Activated CD4-positive, CD25-positive, alpha-beta regulatory T cell treated with anti-CD3 and anti-CD28 coated beads, Interleukin-2, amount 50 U/mL, for 72 hours (primary cell): Measurements from ENCODE around the gene TTYH1.
"Not testable (repeated sequence)": the region's sequence is repeated elsewhere in the genome, so short reads cannot be mapped to it uniquely, and the experiment has no call there.

Experiments used
- DNase-seq: peaks from one replicate; pipeline ENCODE4 v3.0.0; 2021

The TTYH1 gene

DNA sequence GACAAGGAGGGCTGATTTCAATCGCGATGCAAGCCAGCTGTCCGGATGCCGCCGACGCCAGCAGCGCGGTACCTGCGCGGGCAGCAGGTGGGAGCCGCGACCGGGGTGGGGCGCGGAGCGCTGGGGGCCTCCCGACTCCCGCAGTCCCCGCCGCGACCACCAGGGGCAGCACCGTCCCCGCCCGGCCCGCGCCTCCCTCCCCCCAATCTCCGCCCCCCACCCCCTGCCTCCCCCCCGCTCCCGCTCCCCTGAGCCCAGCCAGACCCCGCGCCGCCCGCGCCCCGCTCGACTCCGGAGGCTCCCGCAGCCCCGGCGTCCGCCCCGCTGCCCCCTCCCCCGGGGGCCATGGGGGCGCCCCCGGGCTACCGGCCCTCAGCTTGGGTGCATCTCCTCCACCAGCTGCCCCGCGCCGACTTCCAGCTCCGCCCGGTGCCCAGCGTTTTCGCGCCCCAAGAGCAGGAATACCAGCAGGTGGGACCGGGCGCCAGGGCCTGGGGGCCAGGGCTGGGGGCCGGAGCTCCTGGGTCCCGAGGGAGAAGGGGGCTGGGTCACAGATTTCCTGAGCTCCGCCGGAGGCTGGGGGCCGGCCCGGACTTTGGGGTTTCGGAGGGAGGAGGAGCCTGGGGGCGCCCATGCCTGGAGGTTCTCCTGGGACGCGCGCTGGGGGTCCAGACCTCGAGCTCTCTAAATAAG is at the start of gene TTYH1:
Gene TTYH1, plus strand, starts transcription at position 257 of the 693 bp plus-strand sequence. Its CDS starts 89 bp downstream, at position 346.
- DNase-seq, result no peak

DNA sequence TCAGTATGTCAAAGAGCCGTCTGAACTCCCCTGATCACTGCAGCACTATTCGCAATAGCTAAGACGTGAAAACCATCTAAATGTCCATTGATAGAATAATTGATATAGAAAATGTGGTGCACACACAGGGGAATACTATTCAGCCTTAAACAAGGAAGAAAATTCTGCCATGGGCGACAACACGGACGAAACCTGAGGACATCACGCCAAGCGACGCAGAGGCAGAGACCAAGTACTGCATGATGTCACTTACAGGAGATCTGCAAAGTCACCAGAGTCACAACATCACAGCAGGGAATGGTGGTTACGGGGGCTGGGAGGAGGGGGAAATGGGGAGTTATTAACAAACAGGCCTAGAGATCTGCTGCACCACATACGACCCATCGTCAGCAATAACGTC is 49.5 kb upstream of the TTYH1 start:
- DNase-seq, result not testable (repeated sequence)

DNA sequence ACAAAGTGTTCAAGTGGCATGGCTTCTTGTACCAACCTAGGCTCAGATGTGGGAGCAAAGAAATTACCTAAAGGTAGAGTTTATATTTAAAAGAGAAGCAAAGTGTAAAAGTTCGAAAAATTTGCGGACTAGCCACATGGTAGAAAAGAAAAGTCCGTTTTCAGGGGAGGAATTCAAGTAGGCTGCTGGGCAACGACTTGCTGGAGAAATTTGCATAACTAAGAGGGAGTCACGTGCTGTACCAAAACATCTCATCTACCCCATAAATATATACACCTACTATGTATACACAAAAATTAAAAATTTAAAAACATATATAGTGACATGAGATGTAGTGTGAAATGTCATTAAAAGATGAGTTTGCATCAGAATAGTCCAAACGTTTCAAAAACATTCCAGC is 48.5 kb upstream of the TTYH1 start:
- DNase-seq, result no peak

DNA sequence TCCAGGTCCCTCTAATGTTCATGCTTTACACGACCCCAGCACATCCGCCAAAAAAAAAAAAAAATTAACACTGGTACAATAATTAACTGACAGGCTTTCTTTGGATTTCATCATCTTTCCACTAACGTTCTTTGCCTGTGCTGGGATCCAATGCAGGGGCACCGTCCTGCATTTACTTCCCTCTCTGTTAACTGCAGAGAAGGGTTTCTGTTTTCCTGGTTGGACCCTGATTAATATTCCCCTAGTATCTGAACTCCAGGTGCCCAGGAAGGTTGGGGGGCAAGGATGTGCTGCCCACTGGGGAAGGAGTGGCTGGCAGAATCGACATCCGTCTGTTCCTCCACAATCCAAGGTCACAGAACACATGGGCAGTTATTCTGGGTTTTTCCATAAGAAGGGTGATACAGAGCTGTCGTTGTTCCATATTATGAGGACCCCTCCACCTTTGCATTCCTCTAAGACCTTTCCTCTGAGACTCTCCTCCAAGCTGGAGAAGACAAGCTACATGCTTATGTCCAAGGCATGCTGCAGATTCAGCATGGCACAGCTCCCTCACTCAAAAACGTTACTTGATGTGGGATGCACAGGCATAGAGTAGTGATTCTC is 46.1 kb upstream of the TTYH1 start:
- no peak for DNase-seq

DNA sequence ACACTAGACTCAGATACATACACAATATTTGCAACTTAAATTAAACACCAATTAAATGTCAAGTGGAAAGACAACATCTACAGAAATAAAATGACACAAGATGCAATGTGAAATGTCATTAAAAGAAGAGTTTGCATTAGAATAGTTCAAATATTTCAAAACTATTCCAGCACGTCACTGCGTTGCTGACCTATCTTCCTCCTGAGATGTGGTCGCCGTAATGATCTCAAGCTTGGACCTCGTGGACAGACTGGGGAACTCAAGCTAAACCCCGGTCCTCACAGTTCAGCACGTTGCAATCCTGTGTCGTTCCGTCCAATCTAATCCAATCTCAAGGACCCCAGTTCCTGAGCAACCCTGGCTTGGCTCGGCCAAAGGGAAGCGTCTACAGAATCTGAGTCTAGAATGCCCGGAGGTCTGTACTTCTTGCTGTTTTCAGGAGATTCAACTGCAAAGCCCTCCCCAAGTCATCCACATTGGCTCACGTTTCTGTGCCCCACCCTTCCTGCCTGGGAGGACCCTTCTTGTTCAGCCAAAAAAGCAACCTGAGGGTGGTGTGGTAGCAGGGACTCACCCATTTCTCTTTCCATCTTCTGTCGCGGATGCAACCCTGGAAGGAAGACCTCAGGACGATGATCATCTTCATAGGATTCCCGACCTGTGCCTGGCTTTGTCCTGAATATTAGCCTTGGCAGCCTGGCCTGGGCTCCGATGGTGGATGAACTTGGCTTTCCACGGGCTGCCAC is 45.4 kb upstream of the TTYH1 start:
- not testable (repeated sequence) for DNase-seq

DNA sequence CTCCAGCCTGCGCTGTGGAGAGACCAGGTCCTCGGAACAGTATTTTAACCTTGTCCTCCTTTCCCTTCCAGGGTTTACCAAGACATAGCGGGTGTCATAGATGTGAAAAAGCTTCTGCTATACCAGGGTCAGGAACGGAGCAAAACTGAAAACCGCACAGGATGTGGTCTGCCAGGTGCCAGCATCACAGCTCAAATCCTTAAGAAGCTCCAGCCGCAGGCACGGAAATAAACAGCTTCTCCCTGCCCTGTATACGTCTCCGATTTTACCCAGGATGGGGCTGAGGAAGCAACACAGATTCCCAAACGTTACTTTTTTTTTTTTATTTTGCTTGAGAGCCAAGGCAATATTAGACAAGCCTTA is 44.8 kb upstream of the TTYH1 start:
- DNase-seq, result not testable (repeated sequence)

DNA sequence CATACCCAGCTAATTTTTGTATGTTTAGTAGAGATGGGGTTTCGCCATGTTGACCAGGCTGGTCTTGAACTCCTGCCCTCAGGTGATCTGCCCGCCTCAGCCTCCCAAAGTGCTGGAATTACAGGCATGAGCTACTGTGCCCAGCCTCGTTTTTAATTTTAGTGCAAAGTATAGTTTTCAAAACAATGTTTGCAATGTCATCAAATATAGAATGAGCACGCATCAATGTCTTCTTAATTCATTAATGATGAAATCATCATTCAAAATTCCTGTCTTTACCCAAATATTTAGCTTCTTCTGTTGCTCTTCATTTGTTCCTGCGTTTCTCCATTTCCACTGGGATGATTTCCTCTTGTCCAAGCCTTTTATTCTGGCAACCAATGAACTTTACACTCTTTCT is 43.8 kb upstream of the TTYH1 start:
- not testable (repeated sequence) for DNase-seq

DNA sequence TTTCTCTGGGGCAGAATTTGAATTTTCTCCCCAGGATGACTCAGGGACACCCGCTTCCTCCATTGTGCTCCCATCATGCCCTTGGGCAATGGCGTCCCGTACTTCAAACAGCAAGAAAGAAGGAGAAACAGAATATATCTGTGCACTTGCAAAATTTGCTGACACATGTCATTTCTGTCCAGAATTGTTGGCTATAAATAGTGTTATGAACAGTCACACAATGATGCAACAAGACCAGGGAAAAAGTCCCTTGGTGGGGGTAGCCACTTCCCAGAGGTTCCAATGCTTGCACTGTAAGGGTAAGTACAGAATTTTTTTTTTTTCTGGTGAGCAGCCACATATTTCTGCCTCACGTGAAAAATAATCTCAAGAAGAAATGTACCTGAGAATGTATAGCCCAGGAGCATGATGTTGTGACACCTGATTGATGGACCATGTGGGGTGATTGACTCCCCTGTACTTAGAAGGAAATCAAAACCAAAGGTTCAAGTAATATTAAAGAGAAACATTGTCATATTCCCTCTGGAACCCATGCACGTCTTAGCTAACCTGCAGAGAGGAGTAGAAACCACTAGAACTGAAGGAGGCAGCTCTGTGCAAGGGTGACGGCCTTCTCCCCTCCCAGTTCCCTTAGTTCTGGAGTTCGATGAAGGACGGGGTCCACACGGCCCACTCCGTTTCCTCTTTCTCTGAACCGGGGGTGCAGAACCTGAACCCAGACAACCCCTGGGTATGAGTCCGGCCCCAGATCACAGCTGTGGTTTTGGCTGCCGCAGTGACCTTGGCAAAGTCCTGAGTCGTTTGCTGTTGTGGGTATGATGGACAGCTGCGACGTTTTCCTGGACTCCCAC is 41.3 kb upstream of the TTYH1 start:
- no peak for DNase-seq

DNA sequence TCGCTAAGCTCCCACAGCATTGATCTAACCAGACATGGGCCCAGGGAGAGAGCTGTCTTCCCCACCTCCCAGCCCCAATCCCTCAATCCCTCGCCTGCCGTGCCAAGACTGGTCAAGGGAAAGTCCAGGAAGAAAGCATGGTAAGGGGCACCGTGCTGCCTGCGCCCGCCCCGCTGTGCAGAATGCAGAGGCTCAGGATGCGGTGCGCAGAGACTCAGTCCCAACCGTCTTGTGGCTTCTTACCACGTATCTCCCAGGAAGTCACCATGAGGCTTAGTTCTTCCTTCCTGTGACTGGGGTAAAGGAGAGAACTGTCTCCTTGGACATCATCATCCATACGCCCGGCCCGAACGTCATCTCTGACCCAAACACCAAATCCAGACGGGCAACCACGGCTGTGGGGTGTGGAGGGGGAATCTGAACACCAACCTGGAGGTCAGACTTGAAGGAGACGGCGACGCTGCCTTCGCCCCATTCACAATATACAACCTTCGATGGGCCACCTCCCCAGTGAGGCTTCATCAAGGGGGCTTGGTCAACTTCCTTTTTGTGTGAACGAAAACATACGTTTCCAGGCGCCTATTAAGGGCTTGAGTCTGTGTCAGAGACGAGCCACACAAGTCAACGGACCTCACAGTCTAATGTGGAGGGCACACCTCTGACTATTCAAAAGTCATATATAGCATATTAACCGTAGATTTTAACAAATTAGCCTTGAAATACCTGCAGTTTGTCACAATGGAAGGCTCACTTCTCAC is 39.9 kb upstream of the TTYH1 start:
- DNase-seq, result not testable (repeated sequence)

DNA sequence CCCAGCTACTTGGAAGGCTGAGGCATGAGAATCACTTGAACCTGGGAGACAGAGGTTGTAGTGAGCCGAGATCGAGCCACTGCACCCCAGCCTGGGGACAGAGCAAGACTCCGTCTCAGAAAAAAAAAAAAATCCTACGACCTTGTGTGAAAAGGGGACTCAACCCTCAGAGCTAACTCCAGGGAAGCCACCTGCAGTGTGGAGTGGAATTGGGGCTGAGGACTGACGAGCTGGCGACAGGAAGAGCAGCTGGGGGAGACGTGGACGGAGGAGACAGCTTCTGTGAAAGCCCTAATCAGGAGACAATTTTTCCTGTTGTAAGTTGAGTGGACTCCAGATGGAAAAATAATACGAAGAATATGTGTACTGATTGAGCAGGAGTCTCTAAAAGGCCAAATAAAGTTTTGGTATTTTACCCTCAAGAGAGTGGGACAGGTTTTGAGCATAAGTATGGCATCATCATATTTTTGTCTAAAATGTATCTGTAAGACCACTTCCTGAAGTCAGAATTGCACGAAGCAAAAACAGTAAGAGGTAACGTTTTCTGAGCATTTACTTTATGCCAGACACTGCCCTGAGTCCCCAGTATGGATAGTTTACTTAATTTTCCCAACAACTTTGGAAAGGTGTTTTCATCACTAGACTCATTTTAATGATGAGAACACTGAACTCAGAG is 38.5 kb upstream of the TTYH1 start:
- DNase-seq, result no peak

DNA sequence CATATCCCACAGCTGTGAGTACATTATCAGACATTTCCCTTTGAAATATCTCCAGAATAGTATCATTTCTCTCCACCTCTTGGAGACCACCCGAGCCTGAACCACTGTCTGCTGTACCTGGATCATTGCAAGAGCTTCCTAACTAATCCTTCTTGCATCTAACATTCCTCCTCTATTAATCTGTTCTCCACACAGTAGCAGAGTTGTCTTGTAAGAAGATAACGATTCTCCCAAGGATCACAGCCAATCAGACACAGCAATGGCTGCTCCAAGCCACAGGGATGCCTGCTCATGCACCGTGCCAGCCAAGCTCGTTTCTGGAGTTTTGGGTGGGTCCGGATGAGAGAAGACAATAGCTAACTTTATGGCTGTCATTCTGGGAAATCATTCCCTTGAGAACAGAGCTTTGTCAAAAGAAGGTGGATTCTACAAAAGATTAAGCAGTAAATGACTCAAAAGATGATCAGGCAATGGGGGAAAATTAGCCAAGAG is 36.0 kb upstream of the TTYH1 start:
- DNase-seq, result no peak

DNA sequence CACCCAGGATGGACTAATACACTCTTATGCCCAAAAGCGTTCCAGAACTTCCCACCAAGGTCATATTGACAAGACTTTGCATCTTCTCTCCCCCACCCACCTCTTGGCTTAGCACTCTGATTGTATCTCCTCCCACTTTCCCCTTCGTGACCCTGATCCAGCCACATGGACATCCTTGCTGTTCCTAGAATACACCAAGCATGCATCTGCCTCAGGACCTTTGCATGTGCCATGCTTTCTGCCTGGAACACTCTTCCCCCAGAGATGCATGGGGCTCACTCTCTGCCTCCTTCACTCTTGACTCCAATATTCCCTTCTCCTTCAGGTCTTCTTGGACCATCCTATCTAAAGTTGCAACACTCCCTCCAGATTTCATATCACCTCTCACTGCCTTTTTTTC is 34.4 kb upstream of the TTYH1 start:
- no peak for DNase-seq

DNA sequence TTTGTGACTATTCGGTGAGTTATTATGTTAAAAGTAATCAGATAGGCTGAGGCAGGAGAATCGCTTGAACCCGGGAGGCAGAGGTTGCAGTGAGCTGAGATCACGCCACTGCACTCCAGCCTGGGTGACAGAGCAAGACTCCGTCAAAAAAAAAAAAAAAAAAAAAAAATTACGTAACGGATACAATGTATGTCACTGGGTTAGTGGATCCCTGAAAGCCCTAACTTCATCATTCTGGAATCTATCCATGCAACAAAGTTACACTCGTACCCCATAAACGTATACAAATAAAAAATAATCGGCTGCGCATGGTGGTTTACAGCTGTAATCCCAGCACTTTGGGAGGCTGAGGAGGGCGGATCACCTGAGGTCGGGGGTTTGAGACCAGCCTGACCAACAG is 33.2 kb upstream of the TTYH1 start:
- not testable (repeated sequence) for DNase-seq

DNA sequence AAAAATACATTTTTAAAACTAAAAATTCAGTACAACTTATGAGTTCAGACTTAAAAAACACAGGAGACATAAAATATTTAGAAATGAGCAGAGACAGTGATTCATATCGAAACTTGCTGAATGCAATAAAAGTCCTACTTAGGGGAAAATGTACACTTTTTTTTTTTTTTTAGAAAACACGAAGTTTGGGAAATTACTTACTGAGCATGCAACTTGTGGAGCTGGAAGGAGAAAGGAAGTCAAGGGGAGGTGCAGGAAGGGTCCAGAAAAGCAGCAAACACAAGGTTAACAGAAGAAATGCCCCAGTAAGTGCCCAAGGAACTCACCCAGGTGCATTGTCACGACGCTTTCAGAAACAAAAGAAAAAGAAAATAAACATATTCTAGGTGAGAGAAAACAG is 31.9 kb upstream of the TTYH1 start:
- DNase-seq, result no peak

DNA sequence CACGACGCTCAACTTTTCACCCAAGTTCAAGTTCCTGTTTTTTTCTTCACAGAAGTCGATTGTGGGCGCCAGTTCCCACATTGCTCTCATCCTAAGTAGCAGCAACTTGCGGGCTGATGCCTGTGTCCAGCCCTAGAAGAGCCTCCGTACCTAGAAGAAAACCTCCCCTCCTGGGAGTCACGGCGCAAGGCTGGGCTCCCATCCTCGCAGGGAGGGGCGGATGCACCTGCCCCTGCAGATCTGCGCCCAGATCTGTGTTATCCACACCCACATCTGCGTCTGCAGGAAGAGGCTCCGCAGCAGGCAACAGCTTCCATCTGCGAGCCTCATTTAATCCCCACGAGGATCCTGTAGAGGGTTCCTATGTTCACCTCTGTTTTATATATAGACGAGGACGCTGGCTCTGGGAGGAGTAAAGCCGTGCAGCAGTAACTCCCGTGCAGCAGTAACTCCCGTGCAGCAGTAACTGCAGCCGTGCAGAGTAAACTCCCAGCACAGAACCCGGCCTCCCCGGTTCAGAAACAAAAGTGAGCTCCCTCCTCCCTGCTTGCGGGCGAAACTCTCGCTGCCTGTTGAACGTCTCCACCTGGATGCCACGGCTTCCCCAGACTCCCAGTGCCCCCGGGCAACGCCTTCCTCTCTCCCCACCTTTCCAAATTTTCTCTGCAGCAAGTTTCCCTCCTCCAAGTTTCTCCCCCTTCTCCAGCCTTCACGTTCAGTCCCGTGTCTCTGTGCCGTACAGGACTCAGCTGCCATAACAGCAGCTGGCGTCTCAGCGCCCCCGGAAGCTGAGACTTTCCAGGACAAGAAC is 27.1 kb upstream of the TTYH1 start:
- DNase-seq, result peak; percentile 37

DNA sequence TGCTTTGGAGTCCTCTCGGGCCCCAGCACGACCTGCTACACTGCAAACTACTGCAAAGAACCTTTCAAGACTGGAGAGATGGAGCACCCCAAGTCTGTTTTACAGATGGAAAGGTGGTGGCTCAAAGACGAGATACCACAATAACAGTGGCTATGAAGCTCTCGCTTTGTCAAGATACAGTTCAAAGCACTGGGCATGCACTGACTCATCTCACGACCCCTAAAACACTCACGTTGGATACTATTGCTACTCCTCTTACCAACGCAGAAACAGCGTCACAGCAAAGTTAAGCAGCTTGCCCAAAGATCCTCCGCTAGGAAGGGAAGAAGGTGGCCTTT is 26.5 kb upstream of the TTYH1 start:
- no peak for DNase-seq

DNA sequence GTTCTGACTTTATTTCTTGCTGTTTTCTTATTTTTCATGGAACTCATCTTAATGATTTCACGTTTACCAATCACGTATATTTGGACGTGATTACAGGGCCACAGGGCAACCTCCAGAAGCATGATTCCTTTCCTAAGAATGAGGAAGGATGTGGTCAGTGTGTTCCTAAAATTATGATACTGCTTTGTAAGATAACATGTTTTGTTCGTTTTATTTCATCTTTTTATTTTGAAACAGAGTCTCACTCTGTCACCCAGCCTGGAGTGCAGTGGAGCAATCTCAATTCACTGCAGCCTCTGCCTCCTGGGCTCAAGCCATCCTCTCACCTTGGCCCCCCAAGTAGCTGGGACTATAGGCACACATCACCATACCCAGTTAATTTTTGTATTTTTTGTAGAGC is 25.7 kb upstream of the TTYH1 start:
- DNase-seq, result no peak

DNA sequence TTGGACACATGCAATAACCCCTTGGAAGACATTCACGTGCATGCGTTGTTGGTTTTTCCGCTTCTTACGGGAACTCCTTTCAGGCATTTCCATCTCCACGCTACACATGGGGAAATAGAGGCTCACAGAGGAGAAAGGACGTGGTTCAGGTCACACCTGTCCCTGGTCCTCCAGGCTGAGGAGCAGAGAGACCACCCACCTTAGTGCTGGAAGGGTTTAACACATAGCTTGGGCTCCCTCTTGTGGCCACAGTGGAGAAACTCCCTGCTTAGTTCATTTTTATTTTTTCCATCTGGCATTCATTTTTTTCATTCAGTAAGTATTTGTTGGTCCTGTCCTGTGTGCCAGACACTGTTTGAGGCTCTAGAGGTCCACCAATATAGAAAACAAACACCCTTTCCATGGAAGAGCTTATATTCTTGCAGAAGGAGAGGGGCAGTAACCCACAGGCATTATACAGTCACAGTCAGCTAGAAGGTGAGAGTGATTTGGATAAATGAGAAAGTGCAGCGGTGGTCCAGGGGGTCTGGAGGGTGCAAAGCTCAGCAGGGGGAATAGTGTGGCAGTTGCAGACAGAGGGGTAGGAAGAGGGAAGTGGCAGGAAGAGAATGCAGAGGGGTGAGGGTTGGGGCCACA is 24.2 kb upstream of the TTYH1 start:
- peak; percentile 61 for DNase-seq

DNA sequence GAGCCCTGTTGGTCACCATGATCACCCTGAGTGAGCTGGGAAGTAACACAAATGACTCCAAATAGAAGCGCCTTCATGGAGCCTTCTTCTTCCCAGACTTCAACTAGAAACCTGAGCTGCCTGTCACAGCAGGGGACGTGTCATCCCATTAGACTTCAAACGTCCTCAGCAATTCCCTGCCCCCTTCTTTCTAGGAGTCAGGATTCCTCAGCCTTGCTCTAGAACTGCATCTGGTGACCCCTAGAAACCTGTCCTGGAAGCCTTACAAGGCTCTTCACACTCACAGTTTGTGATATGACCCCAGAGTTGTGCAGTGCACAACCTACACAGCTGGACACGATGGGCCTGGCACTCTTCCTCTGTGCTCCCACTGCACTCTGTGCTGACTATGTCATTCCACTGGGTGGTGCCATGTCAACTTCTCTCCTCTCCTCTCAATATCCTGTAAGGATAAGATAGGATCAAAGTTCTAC is 23.6 kb upstream of the TTYH1 start:
- no peak for DNase-seq

DNA sequence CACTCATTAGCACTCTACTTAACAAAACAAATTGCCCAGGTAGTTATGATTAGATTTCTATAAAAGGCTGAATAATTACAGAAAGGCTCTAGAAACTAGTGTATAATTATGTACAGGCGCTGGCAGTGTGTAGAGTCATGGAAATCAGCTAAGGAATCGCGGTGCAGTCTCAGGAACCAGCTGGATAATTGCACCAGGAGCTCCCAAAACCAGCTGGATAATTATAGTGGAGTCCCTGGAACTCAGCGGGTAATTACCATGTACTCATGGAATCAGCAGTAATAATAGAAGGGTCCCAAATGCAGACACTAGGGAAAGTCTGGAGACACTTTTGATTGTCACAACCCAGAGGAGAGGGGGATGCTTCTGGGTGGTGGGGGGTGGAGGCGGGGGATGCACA is 23.2 kb upstream of the TTYH1 start:
- no peak for DNase-seq
